SW480 (cell line): Measurements from ENCODE around the gene HTR1A.
A peak's percentile ranks its signal among the peaks of the same experiment; 100 is the strongest.

Experiments
- DNase-seq: peaks from one replicate; pipeline ENCODE4 v3.0.0-alpha.2; 2016; ENCODE audit warnings: low spot score

HTR1A gene

GRCh38 chr5:63962279-63962678 lies at the start of gene HTR1A:
HTR1A (minus strand) TSS chr5:63962445; CDS start chr5:63961719, 726 bp downstream.
- DNase-seq: no peak

- DNase-seq: no peak
Measured at GRCh38 chr5:64003966-64004365, 41.7 kb upstream of the HTR1A start.

- DNase-seq: no peak
Measured at GRCh38 chr5:64000096-64000495, 37.9 kb upstream of the HTR1A start.

GRCh38 chr5:63987053-63987452 lies 24.8 kb upstream of the HTR1A start:
- DNase-seq: no peak

- DNase-seq: no peak
Measured at GRCh38 chr5:63981864-63982263, 19.6 kb upstream of the HTR1A start.

GRCh38 chr5:63963926-63964325 lies 1.7 kb upstream of the HTR1A start:
- DNase-seq: no peak

GRCh38 chr5:63963080-63963735 lies 963 bp upstream of the HTR1A start:
- DNase-seq: peak; percentile 45

- DNase-seq: no peak
Measured at GRCh38 chr5:63961598-63962161, 565 bp downstream of the HTR1A start.

GRCh38 chr5:63961125-63961597 lies 1.1 kb downstream of the HTR1A start:
- no peak for DNase-seq

GRCh38 chr5:63960646-63961045 lies 1.6 kb downstream of the HTR1A start:
- DNase-seq: no peak

GRCh38 chr5:63959177-63959982 lies 2.9 kb downstream of the HTR1A start:
- DNase-seq: no peak

GRCh38 chr5:63958654-63959053 lies 3.6 kb downstream of the HTR1A start:
- no peak for DNase-seq

GRCh38 chr5:63957617-63958016 lies 4.6 kb downstream of the HTR1A start:
- DNase-seq: no peak

GRCh38 chr5:63953217-63953616 lies 9.0 kb downstream of the HTR1A start:
- DNase-seq: no peak

GRCh38 chr5:63935103-63935502 lies 27.1 kb downstream of the HTR1A start:
- DNase-seq: no peak

- DNase-seq: no peak
Measured at GRCh38 chr5:63931836-63932235, 30.4 kb downstream of the HTR1A start.

- DNase-seq: no peak
Measured at GRCh38 chr5:63928451-63928850, 33.8 kb downstream of the HTR1A start.

- no peak for DNase-seq
Measured at GRCh38 chr5:63923914-63924313, 38.3 kb downstream of the HTR1A start.

GRCh38 chr5:63919763-63920478 lies 42.3 kb downstream of the HTR1A start:
- no peak for DNase-seq

GRCh38 chr5:63916786-63917185 lies 45.5 kb downstream of the HTR1A start:
- peak; percentile 2 for DNase-seq

- no peak for DNase-seq
Measured at GRCh38 chr5:63911871-63912270, 50.4 kb downstream of the HTR1A start.
